Eye (tissue), 1 donor: Measurements from ENCODE around the gene EGR2.

Source experiments
- DNase-seq: peaks from one replicate; pipeline ENCODE4 v3.0.0-alpha.2; 2015

EGR2 gene

DNA sequence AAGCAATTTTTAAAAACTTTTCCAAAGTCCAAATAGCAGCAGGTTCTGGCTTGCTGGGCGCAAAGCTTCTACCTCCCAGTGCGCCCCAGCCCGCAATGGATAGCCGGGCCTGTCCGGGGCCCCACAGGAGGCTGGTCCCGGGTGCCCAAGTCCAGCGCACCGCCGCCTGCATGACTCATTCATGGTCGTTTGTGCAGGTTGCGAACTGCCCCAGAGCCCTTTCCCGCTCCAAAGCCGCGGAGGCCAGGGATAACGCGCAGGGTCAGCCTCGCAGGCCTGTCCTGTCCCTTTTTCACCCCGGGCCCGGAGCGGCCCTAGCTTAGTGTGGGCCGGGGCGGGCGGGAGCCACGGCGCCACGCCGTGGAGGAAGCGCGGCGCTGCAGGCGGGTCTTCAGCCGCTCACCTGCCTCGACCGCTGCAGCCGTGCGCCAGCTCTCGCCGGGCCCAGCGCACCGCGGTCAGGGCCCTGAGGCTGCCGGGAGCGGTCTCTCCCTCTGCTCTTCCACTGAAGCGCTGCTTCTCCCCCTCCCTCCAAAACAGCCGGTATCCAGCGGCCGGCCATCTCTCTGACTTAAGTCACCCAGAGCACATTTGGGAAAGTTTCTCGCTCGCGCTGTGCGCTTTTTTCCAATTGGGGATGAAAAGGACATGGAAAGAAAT, 1.7 kb upstream of the EGR2 start:
- peak; percentile 89 for DNase-seq

DNA sequence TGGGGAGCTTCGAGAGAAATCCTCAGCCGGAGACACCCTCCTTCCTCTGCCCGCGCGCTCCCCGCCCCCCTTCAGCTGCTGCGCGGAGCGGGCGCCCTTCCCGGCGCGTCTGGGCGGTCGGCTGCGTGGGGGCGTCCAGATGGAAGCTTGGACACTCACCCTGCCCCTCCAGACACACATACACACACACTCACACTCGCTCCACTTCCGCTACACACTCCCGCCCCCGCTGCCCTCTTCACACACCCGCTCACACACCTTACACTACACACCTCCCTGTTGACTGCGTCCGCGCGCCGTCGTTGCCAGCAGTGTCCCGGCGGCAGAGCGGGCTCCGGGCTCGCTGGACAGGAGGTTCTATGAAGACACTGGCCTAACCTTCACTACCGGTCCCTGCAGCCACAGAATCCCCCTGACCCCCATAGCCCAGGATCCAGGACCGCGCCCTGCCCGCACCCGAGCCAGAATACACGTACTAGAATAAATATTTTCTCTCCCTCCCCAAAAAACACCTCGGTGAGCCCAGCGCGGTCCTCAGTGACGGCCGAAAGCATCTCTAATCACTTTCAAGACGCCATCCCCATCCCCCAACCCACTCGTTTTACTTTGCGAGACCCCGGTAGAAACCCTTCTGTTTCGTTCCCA, 1.1 kb upstream of the EGR2 start:
- DNase-seq: no peak

GRCh38 chr10:62816076-62816330, 163 bp downstream of the EGR2 start:
- DNase-seq: no peak

GRCh38 chr10:62815381-62816075, 638 bp downstream of the EGR2 start:
- DNase-seq: peak; percentile 67

GRCh38 chr10:62814756-62815380, 1.3 kb downstream of the EGR2 start:
- DNase-seq: peak; percentile 48

DNA sequence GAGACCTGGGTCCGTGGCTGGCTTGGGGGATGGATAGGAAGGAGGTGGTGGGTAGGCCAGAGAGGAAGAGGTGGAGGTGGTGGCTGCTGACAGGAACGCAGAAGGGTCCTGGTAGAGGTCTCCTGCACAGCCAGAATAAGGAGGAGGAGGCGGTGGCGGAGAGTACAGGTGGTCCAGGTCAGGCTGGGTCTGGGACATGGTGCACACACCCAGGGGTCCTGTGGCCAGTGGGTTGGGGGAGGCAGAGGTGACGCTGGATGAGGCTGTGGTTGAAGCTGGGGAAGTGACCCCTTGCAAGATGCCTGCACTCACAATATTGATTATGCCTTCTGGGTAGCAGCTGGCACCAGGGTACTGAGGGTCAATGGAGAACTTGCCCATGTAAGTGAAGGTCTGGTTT, 2.2 kb downstream of the EGR2 start:
- DNase-seq: no peak

DNA sequence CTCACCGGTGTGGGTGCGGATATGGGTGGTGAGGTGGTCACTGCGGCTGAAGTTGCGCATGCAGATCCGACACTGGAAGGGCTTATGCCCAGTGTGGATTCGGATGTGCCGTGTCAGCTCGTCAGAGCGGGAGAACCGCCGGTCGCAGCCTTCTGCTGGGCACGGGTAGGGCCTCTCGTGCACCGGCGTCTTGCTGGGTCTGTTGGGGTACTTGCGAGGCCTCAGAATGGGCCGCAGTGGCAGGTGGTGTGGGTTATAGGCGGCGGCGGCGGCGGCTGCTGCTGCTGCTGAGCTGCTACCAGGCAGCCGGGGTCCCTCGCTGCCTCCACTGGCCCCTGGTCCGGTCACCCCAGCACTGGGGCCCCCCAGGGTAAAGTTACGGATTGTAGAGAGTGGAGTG, 2.7 kb downstream of the EGR2 start:
- DNase-seq: no peak

GRCh38 chr10:62812672-62813439, 3.3 kb downstream of the EGR2 start:
- DNase-seq: no peak

DNA sequence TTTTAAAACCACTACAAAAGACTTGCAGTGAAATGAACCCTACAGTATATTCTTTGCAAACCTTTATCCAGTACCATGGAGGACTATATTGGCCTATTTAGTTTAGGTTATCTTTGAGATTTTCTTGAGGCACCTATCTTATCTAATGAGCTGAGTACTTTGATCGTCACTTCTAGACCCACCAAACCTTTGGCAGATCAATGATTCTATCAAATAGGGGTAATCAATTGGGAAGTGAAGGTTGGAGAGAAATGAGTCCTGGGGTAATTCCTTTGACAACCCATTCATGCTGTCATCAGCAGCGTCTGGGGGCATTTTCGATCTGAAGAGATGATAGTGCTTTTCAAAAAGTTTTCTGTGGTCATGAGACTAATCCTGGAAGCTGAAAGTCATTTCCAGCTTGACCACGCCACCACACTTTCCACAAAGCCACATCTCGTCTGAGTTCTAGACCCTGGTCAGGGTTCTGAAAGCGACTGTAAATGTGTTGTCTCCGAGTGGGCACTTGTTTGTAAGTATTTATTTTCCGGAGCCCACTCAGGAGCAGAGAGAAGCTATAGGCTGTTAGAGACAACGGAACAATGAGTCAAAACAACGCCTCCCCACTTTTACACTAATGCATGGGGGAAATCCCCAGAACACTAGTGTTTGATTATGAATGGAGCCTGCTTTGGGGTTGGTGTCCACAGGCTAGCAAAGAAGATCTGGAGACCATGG, 4.8 kb downstream of the EGR2 start:
- no peak for DNase-seq

- no peak for DNase-seq
These were observed 5.8 kb downstream of the EGR2 start for GRCh38 chr10:62810156-62810902.

DNA sequence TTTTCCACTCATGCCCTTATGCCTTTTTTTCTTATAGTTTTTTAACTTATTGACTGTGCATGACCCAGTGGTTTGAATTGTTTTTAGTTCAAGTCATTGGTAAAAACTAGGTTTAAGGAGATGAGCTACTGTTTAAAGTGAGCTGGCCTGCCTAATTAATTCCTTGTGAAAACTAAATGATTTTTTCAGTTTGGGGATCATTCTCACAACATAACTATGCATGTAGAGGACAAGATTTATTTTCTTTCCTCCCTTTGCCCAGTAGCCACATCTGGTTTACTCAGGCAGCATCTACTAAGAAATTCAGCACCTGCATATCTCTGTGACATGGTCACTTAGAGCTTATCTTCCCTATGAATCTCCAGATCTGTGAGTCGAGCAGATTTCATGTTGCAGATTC, 9.9 kb downstream of the EGR2 start:
- no peak for DNase-seq

- peak; percentile 85 for DNase-seq
These were observed 10.7 kb downstream of the EGR2 start for GRCh38 chr10:62805231-62806099.

- DNase-seq: peak; percentile 97
These were observed 11.6 kb downstream of the EGR2 start, which contains the start of gene ADO for GRCh38 chr10:62804356-62805230. Gene ADO, plus strand, starts transcription at chr10:62804720. Its CDS starts 340 bp downstream, at chr10:62805060.

DNA sequence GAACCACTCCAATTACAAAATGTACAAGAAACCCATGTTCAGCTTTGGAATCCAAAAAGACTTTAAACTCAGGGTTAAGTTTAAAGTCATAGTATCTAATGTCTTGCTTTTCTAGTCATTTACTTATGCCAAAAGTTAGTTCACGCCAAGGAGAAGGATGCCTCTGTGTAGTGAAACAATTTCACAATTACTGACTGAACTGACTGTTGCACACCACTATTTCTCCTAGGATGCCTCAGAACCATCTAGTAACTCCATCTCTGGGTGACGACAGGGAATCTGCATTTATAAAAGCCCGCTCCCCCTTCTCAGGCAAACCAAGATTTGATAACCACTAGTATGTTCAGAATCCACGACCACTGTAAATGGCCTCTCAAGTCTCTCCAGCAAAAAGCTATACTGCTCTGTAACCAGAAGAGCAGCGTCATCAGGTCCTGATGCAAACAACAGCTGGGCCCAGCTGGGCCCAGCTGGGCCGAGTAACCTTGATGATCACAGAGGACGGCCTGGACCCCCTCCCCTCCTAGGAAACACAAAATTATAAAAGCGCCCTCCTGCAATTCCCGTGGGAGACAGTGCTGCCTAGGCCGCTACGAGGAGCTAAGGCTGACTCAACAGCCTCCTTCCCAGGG, 12.3 kb downstream of the EGR2 start:
- DNase-seq: no peak

- no peak for DNase-seq
These were observed 14.3 kb downstream of the EGR2 start for GRCh38 chr10:62801871-62802270.

DNA sequence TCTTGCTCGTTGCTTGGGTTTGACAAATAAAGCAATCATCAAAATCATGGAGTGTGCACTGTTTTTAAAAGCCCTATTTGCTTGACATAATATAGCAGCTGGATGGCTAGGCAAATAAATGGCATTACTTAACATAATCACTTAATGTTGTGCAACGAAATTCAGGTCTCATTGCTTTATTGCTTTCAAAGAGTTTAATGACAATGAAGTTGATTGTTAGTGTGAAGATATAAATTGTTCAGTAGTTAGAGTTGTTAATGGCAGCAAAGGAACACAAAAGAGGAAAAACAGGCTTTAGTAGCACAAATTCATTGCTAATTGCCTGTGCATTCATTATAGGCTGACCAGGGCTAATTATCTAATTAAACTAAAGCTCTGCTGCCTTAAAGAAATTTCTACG, 19.3 kb downstream of the EGR2 start:
- DNase-seq: no peak

- no peak for DNase-seq
These were observed 20.4 kb downstream of the EGR2 start for GRCh38 chr10:62795762-62796161.

DNA sequence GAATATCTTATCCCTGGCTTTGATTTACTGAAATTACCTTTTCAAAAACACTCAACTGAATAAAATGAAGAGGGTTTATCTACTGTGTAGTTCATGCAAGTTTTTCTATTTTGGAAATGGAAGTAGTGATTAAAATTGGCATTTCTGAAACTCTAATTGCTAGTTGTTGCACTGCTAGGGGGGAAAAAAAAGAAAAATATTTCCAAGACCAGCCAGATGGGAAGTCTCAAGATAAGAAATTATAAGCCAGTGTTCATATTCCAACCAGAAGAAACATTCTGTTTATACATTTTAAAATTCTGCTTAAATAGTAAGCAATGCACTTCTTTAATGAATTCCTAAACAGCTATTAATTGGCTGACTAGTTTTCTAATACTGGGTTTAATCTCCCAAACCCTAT, 21.1 kb downstream of the EGR2 start:
- DNase-seq: no peak

DNA sequence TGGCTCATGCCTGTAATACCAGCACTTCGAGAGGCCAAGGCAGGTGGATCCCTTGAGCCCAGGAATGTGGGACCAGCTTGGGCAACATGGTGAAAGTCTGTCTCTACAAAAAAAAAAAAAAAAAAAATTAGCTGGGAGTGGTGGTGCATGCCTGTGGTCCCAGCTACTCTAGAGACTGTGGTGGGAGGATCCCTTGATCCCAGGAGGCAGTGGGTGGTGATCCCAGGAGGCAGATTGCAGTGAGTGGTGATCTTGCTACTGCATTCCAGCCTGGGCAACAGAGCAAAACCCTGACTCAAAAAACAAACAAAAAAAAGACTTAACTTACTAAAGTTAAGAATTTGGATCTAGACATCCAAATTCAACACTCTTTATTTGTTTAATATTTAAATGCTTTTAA, 21.9 kb downstream of the EGR2 start:
- no peak for DNase-seq
